IPS-15b (cell line): ENCODE data around the gene SS18L1.
"Not testable (repeated sequence)": the region's sequence is repeated elsewhere in the genome, so short reads cannot be mapped to it uniquely, and the experiment has no call there.

Experiments used
- H3K27me3 ChIP-seq: one replicate; pipeline ENCODE4 v1.6.1; 2013; ENCODE audit warnings: low read length; ENCODE audit not compliant: control insufficient read depth, insufficient read depth
- H3K36me3 ChIP-seq: one replicate; pipeline ENCODE4 v1.6.1; 2013; ENCODE audit warnings: low read length; ENCODE audit not compliant: control insufficient read depth, insufficient read depth
- H3K4me1 ChIP-seq: one replicate; pipeline ENCODE4 v1.6.1; 2013; ENCODE audit warnings: mild to moderate bottlenecking, low read length; ENCODE audit not compliant: control insufficient read depth, insufficient read depth
- H3K4me3 ChIP-seq: one replicate; pipeline ENCODE4 v1.5.1; 2013; ENCODE audit warnings: low read depth, low read length
- H3K9ac ChIP-seq: one replicate; pipeline ENCODE4 v1.6.1; 2013; ENCODE audit warnings: low read depth, mild to moderate bottlenecking, low read length
- H3K9me3 ChIP-seq: one replicate; pipeline ENCODE4 v1.6.1; 2013; ENCODE audit warnings: mild to moderate bottlenecking, low read length; ENCODE audit not compliant: control insufficient read depth, insufficient read depth

SS18L1 gene

GRCh38 chr20:62142252-62143080 lies 1.1 kb upstream of the SS18L1 start:
- Histone ChIP-seq H3K4me3 (peak overlapping the region; percentile 62), H3K4me1 (peaks cover 4% of the 10 kb centered on the region), H3K9me3 (no peaks in the 10 kb centered on the region), H3K36me3 (peaks cover 39% of the 10 kb centered on the region), H3K9ac (peak overlapping the region; percentile 29), H3K27me3 (no peaks in the 10 kb centered on the region)

- Histone ChIP-seq H3K4me1 (peaks cover 4% of the 10 kb centered on the region), H3K9ac (no peak overlapping the region), H3K4me3 (peak overlapping the region; percentile 63), H3K27me3 (no peaks in the 10 kb centered on the region), H3K9me3 (no peaks in the 10 kb centered on the region), H3K36me3 (peaks cover 24% of the 10 kb centered on the region)
These were observed 622 bp downstream of the SS18L1 start for GRCh38 chr20:62143957-62144825.

GRCh38 chr20:62145688-62146018 lies 2.1 kb downstream of the SS18L1 start:
- H3K36me3 ChIP-seq = peaks cover 15% of the 10 kb centered on the region
- H3K9ac ChIP-seq = no peak overlapping the region
- no peaks in the 10 kb centered on the region for H3K9me3 ChIP-seq
- peaks cover 4% of the 10 kb centered on the region for H3K4me1 ChIP-seq
- H3K27me3 ChIP-seq = no peaks in the 10 kb centered on the region
- no peak overlapping the region for H3K4me3 ChIP-seq

- no peak overlapping the region for H3K9ac ChIP-seq
- H3K4me1 ChIP-seq = peaks cover 4% of the 10 kb centered on the region
- no peaks in the 10 kb centered on the region for H3K9me3 ChIP-seq
- no peak overlapping the region for H3K4me3 ChIP-seq
- no peaks in the 10 kb centered on the region for H3K27me3 ChIP-seq
- peaks cover 14% of the 10 kb centered on the region for H3K36me3 ChIP-seq
These were observed 2.6 kb downstream of the SS18L1 start for GRCh38 chr20:62146019-62146755.

- H3K36me3 ChIP-seq = peaks cover 15% of the 10 kb centered on the region
- H3K4me1 ChIP-seq = no peaks in the 10 kb centered on the region
These were observed 3.6 kb downstream of the SS18L1 start for GRCh38 chr20:62147125-62147524.

GRCh38 chr20:62147528-62147927 lies 4.0 kb downstream of the SS18L1 start:
- H3K4me1 ChIP-seq = no peaks in the 10 kb centered on the region

More at GRCh38 chr20:62147125-62147524, 3.6 kb downstream of the SS18L1 start:
- no peak overlapping the region for H3K4me3 ChIP-seq
- no peaks in the 10 kb centered on the region for H3K27me3 ChIP-seq
- no peaks in the 10 kb centered on the region for H3K9me3 ChIP-seq
- no peak overlapping the region for H3K9ac ChIP-seq

GRCh38 chr20:62148383-62148782 lies 4.8 kb downstream of the SS18L1 start:
- H3K9ac ChIP-seq, H3K9me3 ChIP-seq: not testable (repeated sequence)
- peaks cover 22% of the 10 kb centered on the region for H3K36me3 ChIP-seq

More at GRCh38 chr20:62147528-62147927, 4.0 kb downstream of the SS18L1 start:
- Histone ChIP-seq H3K9me3 (no peaks in the 10 kb centered on the region), H3K36me3 (peaks cover 15% of the 10 kb centered on the region), H3K9ac (no peak overlapping the region), H3K27me3 (no peaks in the 10 kb centered on the region), H3K4me3 (no peak overlapping the region)

GRCh38 chr20:62148908-62149314 lies 5.3 kb downstream of the SS18L1 start:
- no peaks in the 10 kb centered on the region for H3K4me1 ChIP-seq
- H3K4me3 ChIP-seq = no peak overlapping the region
- no peak overlapping the region for H3K9ac ChIP-seq
- no peaks in the 10 kb centered on the region for H3K9me3 ChIP-seq
- peaks cover 24% of the 10 kb centered on the region for H3K36me3 ChIP-seq
- H3K27me3 ChIP-seq = no peaks in the 10 kb centered on the region

More at GRCh38 chr20:62148383-62148782, 4.8 kb downstream of the SS18L1 start:
- not testable (repeated sequence) for H3K27me3 ChIP-seq, H3K4me3 ChIP-seq, H3K4me1 ChIP-seq

- H3K4me3 ChIP-seq = no peak overlapping the region
- H3K4me1 ChIP-seq = no peaks in the 10 kb centered on the region
- no peaks in the 10 kb centered on the region for H3K27me3 ChIP-seq
- H3K9me3 ChIP-seq = no peaks in the 10 kb centered on the region
- H3K9ac ChIP-seq = no peak overlapping the region
- H3K36me3 ChIP-seq = peaks cover 29% of the 10 kb centered on the region
These were observed 6.2 kb downstream of the SS18L1 start for GRCh38 chr20:62149532-62150309.

GRCh38 chr20:62150310-62150575 lies 6.7 kb downstream of the SS18L1 start:
- H3K36me3 ChIP-seq = peaks cover 32% of the 10 kb centered on the region
- no peak overlapping the region for H3K9ac ChIP-seq
- H3K4me1 ChIP-seq = no peaks in the 10 kb centered on the region
- no peaks in the 10 kb centered on the region for H3K9me3 ChIP-seq
- H3K27me3 ChIP-seq = no peaks in the 10 kb centered on the region
- no peak overlapping the region for H3K4me3 ChIP-seq

- peaks cover 26% of the 10 kb centered on the region for H3K36me3 ChIP-seq
These were observed 7.7 kb downstream of the SS18L1 start for GRCh38 chr20:62151225-62151624.

More at GRCh38 chr20:62151225-62151624, 7.7 kb downstream of the SS18L1 start:
- Histone ChIP-seq H3K9ac (no peak overlapping the region), H3K27me3 (no peaks in the 10 kb centered on the region), H3K4me1 (peaks cover 3% of the 10 kb centered on the region), H3K4me3 (no peak overlapping the region), H3K9me3 (no peaks in the 10 kb centered on the region)
